Liver (tissue), 9 donors: ENCODE data around the gene EPB41L1. TPM values are rescaled to one million over a fixed set of nuclear protein-coding genes. Genes with fewer than 3 reads are reported as not detected.

ENCODE experiments used
- DNase-seq: peaks from one replicate; pipeline ENCODE4 v3.0.0-alpha.2; 2017; ENCODE audit warnings: low spot score
- H3K27ac ChIP-seq, 2 donors: one replicate each; pipeline ENCODE4 v1.7.0; 2013; ENCODE audit warnings: inconsistent platforms in 2 of 2, low read length in 2 of 2, control low read depth in 1 of 2, low read depth in 1 of 2, mild to moderate bottlenecking in 1 of 2
- H3K27me3 ChIP-seq, 4 donors: one replicate each; pipeline versions ENCODE4 v1.6.1 to v1.7.0; 2013; ENCODE audit warnings: low read length in 3 of 4, inconsistent platforms in 1 of 4, mild to moderate bottlenecking in 1 of 4, moderate library complexity in 1 of 4; ENCODE audit not compliant: control insufficient read depth in 4 of 4, insufficient read depth in 4 of 4
- H3K36me3 ChIP-seq, 4 donors: one replicate each; pipeline versions ENCODE4 v1.6.1 to v1.7.0; 2013; ENCODE audit warnings: low read length in 3 of 4, mild to moderate bottlenecking in 3 of 4, low read depth in 1 of 4, moderate library complexity in 1 of 4; ENCODE audit not compliant: control insufficient read depth in 4 of 4, insufficient read depth in 3 of 4
- H3K4me1 ChIP-seq, 4 donors: one replicate each; pipeline versions ENCODE4 v1.6.1 to v1.7.0; 2013; ENCODE audit warnings: low read length in 3 of 4, mild to moderate bottlenecking in 3 of 4, moderate library complexity in 1 of 4; ENCODE audit not compliant: control insufficient read depth in 4 of 4, insufficient read depth in 4 of 4
- H3K4me3 ChIP-seq, 3 donors: one replicate each; pipeline versions ENCODE4 v1.6.1 to v1.7.0; 2013; ENCODE audit warnings: low read length in 3 of 3, control low read depth in 1 of 3, low read depth in 1 of 3, mild to moderate bottlenecking in 1 of 3
- H3K9ac ChIP-seq, 2 donors: one replicate each; pipeline ENCODE4 v1.7.0; 2013; ENCODE audit warnings: low read length in 2 of 2, mild to moderate bottlenecking in 2 of 2, moderate library complexity in 2 of 2, control low read depth in 1 of 2, low read depth in 1 of 2
- H3K9me3 ChIP-seq, 4 donors: one replicate each; pipeline versions ENCODE4 v1.6.1 to v1.7.0; 2013; ENCODE audit warnings: low read length in 3 of 4; ENCODE audit not compliant: control insufficient read depth in 4 of 4
- EGR1 ChIP-seq, 2 donors: IDR thresholded peaks; 2 replicates each; pipeline ENCODE4 v1.6.1; 2016 to 2018; ENCODE audit warnings: antibody characterized with exemption in 2 of 2, low read depth in 2 of 2
- FOXA1 ChIP-seq: IDR thresholded peaks from 2 replicates; pipeline ENCODE4 v1.6.1; 2016; ENCODE audit warnings: antibody characterized with exemption
- FOXA2 ChIP-seq: IDR thresholded peaks from 2 replicates; pipeline ENCODE4 v1.6.1; 2016; ENCODE audit warnings: antibody characterized with exemption
- GABPA ChIP-seq, 2 donors: IDR thresholded peaks in 1 of 2; conservative IDR thresholded peaks in 1 of 2; 2 replicates each; pipeline ENCODE4 v1.6.1; 2016; ENCODE audit warnings: antibody characterized with exemption in 2 of 2, mild to moderate bottlenecking in 1 of 2, moderate library complexity in 1 of 2
- HNF4A ChIP-seq, 2 donors: conservative IDR thresholded peaks; 2 replicates each; pipeline ENCODE4 v1.6.1; 2016; ENCODE audit warnings: antibody characterized with exemption in 2 of 2, mild to moderate bottlenecking in 2 of 2
- HNF4G ChIP-seq: IDR thresholded peaks from 2 replicates; pipeline ENCODE4 v1.6.1; 2016; ENCODE audit warnings: antibody characterized with exemption
- JUND ChIP-seq, 2 donors: IDR thresholded peaks; 2 replicates each; pipeline ENCODE4 v1.6.1; 2016; ENCODE audit warnings: antibody characterized with exemption in 2 of 2
- NR2F2 ChIP-seq: IDR thresholded peaks from 2 replicates; pipeline ENCODE4 v1.6.1; 2016; ENCODE audit warnings: antibody characterized with exemption
- RAD21 ChIP-seq, 2 donors: IDR thresholded peaks; 2 replicates each; pipeline ENCODE4 v1.6.1; 2016; ENCODE audit warnings: antibody characterized with exemption in 2 of 2, mild to moderate bottlenecking in 2 of 2
- RXRA ChIP-seq, 2 donors: IDR thresholded peaks; 2 replicates each; pipeline ENCODE4 v1.6.1; 2017 to 2018; ENCODE audit warnings: antibody characterized with exemption in 2 of 2, mild to moderate bottlenecking in 1 of 2
- SP1 ChIP-seq: IDR thresholded peaks from 2 replicates; pipeline ENCODE4 v1.6.1; 2018; ENCODE audit warnings: antibody characterized with exemption, mild to moderate bottlenecking
- TAF1 ChIP-seq: conservative IDR thresholded peaks from 2 replicates; pipeline ENCODE4 v1.6.1; 2016; ENCODE audit warnings: antibody characterized with exemption, mild to moderate bottlenecking
- YY1 ChIP-seq: IDR thresholded peaks from 2 replicates; pipeline ENCODE4 v1.6.1; 2016; ENCODE audit warnings: antibody characterized with exemption, mild to moderate bottlenecking
- WGBS: extraction: QIAGEN DNeasy Blood & Tissue Kit; methylation state at CpG from one replicate; pipeline ENCODE4 v1.1.7; 2013; 5-methylcytosine and 5-hydroxymethylcytosine counted together
- polyA plus RNA-seq, 2 donors: library from polyadenylated mRNA; stranded (reverse) in 1 of 2; unstranded in 1 of 2; fragments of 200-250 nt in 1 of 2; fragments of >200 nt in 1 of 2; fragmentation: Nextera tagmentation in 1 of 2; extraction: Ambion mirVana in 1 of 2; gene quantifications; one replicate each; pipeline versions ENCODE4 v1.2.1 to v1.2.3, GENCODE V29; 2013 to 2015
- total RNA-seq, 2 donors: library from RNA; depleted of rRNA; stranded (reverse); fragments of >200 nt; gene quantifications; one replicate each; pipeline ENCODE4 v1.2.3, GENCODE V29; 2014
- TF ChIP-seq, protein P1 (sequence below): IDR thresholded peaks from 2 replicates; pipeline ENCODE4 v1.6.1; 2016; ENCODE audit warnings: antibody characterized with exemption
- TF ChIP-seq, protein P2 (sequence below): IDR thresholded peaks from 2 replicates; pipeline ENCODE4 v1.6.1; 2016; ENCODE audit warnings: antibody characterized with exemption
- TF ChIP-seq, protein P3 (sequence below): fragments of 150-350 bp; IDR thresholded peaks from 2 replicates; pipeline ENCODE4 v1.5.1; 2017; ENCODE audit warnings: improper control_type of control experiment, low read depth, low read length; ENCODE audit not compliant: missing input control
- TF ChIP-seq, protein P4 (sequence below): IDR thresholded peaks from 2 replicates; pipeline ENCODE4 v1.6.1; 2016; ENCODE audit warnings: antibody characterized with exemption, mild to moderate bottlenecking
- TF ChIP-seq, protein P5 (sequence below): IDR thresholded peaks from 2 replicates; pipeline ENCODE4 v1.6.1; 2016; ENCODE audit warnings: antibody characterized with exemption
- donor health status: healthy.
- donor health status: healthy.
- donor health status: healthy.
- donor health status: healthy.
- donor health status: healthy.

EPB41L1 gene
- total and polyA plus RNA-seq, 4 donors, result 2.4 to 11.9 (median 4.3) TPM

DNA sequence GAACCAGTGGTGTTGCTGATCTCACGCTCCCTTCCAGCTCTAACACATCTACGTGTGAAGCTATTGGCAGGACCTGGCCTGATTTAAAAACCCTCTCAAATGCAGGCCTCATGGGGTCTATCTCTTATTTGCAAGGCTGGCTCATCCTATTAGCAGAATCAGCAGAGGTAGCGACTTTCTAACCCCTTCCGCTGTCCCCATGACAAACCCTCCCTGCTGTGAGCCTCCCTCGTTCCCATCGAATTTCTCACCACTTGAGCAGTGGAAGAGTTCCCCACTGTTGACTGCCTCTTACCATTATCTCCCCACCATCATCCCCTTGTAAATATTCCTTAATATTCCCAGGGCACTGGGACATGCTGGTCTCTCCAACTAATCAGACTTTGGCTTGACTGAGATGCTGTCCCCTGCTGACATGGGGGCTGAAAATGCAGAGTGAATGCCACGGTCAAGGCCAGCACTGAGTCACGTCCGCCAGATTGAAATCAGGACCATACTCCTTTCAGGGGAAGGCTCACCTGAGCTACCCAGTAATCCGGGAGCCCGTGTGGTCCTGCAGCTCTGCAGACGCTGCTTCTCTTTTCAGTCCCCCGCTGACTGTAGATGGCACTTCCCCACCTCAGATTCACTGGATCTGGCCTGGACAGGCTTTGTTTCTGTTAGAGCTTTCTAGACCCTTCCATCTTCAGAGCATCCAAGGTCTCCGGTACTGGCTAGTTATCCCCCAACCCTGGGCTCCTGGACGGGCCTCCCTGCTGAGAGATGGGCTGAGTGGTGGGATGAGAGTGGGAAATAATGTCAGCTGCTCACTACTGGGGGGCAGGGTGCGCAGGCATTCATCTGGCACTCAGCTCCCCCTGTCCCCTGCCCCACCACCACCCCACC, 104.9 kb downstream of the EPB41L1 start:
- H3K4me3 ChIP-seq, result no peak overlapping the region
- no peak for TF ChIP-seq HNF4A (conservative IDR thresholded peaks at IDR 0.05)
- no peak overlapping the region for H3K27ac ChIP-seq
- H3K9me3 ChIP-seq, result no peaks in the 10 kb centered on the region
- H3K27me3 ChIP-seq, result no peaks in the 10 kb centered on the region
- H3K36me3 ChIP-seq, result peaks cover 0 to 21% (median 13%) of the 10 kb centered on the region in 4 donors
- 67% methylated on average over 16 of the region's 16 CpGs for WGBS
- H3K9ac ChIP-seq, result no peak overlapping the region
- H3K4me1 ChIP-seq, result no peaks in the 10 kb centered on the region
- no peak for DNase-seq

DNA sequence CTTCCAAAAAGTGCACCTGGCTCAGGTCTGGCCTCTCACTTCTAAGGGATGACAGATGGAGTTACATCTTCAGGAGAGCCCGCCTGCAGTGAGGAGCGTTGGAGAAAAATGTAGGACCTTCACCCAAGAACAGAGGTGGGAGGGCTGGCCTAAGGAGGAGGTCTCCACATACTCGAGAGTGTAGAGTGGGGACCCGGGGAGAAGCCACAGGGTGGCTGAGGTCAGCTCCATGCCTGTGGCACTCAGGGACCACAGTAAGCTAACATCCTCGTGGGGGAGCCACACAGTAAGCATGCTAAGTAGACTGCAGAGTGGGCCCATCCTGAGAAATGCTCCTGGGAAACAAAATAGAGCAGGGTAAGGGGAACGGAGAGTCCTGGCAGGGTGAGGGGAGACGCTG, 105.8 kb downstream of the EPB41L1 start:
- peaks cover 0 to 19% (median 11%) of the 10 kb centered on the region in 4 donors for H3K36me3 ChIP-seq
- no peaks in the 10 kb centered on the region for H3K9me3 ChIP-seq
- no peak overlapping the region for H3K9ac ChIP-seq
- 79% methylated on average over 7 of the region's 7 CpGs for WGBS
- no peaks in the 10 kb centered on the region for H3K27me3 ChIP-seq
- no peak overlapping the region for H3K4me3 ChIP-seq
- TF ChIP-seq, protein P1, sequence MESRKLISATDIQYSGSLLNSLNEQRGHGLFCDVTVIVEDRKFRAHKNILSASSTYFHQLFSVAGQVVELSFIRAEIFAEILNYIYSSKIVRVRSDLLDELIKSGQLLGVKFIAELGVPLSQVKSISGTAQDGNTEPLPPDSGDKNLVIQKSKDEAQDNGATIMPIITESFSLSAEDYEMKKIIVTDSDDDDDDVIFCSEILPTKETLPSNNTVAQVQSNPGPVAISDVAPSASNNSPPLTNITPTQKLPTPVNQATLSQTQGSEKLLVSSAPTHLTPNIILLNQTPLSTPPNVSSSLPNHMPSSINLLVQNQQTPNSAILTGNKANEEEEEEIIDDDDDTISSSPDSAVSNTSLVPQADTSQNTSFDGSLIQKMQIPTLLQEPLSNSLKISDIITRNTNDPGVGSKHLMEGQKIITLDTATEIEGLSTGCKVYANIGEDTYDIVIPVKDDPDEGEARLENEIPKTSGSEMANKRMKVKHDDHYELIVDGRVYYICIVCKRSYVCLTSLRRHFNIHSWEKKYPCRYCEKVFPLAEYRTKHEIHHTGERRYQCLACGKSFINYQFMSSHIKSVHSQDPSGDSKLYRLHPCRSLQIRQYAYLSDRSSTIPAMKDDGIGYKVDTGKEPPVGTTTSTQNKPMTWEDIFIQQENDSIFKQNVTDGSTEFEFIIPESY, result no peak
- TF ChIP-seq, protein P2, sequence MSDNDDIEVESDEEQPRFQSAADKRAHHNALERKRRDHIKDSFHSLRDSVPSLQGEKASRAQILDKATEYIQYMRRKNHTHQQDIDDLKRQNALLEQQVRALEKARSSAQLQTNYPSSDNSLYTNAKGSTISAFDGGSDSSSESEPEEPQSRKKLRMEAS, result no peak
- TF ChIP-seq, protein P3, sequence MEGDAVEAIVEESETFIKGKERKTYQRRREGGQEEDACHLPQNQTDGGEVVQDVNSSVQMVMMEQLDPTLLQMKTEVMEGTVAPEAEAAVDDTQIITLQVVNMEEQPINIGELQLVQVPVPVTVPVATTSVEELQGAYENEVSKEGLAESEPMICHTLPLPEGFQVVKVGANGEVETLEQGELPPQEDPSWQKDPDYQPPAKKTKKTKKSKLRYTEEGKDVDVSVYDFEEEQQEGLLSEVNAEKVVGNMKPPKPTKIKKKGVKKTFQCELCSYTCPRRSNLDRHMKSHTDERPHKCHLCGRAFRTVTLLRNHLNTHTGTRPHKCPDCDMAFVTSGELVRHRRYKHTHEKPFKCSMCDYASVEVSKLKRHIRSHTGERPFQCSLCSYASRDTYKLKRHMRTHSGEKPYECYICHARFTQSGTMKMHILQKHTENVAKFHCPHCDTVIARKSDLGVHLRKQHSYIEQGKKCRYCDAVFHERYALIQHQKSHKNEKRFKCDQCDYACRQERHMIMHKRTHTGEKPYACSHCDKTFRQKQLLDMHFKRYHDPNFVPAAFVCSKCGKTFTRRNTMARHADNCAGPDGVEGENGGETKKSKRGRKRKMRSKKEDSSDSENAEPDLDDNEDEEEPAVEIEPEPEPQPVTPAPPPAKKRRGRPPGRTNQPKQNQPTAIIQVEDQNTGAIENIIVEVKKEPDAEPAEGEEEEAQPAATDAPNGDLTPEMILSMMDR, result no peak
- no peak for TF ChIP-seq HNF4A (conservative IDR thresholded peaks at IDR 0.05)
- no peak for TF ChIP-seq HNF4G
- no peak for TF ChIP-seq JUND (IDR thresholded peaks at IDR 0.05)
- TF ChIP-seq, protein P4, sequence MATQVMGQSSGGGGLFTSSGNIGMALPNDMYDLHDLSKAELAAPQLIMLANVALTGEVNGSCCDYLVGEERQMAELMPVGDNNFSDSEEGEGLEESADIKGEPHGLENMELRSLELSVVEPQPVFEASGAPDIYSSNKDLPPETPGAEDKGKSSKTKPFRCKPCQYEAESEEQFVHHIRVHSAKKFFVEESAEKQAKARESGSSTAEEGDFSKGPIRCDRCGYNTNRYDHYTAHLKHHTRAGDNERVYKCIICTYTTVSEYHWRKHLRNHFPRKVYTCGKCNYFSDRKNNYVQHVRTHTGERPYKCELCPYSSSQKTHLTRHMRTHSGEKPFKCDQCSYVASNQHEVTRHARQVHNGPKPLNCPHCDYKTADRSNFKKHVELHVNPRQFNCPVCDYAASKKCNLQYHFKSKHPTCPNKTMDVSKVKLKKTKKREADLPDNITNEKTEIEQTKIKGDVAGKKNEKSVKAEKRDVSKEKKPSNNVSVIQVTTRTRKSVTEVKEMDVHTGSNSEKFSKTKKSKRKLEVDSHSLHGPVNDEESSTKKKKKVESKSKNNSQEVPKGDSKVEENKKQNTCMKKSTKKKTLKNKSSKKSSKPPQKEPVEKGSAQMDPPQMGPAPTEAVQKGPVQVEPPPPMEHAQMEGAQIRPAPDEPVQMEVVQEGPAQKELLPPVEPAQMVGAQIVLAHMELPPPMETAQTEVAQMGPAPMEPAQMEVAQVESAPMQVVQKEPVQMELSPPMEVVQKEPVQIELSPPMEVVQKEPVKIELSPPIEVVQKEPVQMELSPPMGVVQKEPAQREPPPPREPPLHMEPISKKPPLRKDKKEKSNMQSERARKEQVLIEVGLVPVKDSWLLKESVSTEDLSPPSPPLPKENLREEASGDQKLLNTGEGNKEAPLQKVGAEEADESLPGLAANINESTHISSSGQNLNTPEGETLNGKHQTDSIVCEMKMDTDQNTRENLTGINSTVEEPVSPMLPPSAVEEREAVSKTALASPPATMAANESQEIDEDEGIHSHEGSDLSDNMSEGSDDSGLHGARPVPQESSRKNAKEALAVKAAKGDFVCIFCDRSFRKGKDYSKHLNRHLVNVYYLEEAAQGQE, result no peak
- no peak for TF ChIP-seq TAF1
- TF ChIP-seq GABPA (IDR thresholded peaks at IDR 0.05 in 1 of 2, conservative IDR thresholded peaks at IDR 0.05 in 1 of 2), result no peak
- TF ChIP-seq, protein P5, sequence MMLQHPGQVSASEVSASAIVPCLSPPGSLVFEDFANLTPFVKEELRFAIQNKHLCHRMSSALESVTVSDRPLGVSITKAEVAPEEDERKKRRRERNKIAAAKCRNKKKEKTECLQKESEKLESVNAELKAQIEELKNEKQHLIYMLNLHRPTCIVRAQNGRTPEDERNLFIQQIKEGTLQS, result no peak
- TF ChIP-seq RAD21 (IDR thresholded peaks at IDR 0.05), result no peak
- no peak for TF ChIP-seq YY1
- TF ChIP-seq SP1, result no peak
- TF ChIP-seq FOXA1, result no peak
- TF ChIP-seq NR2F2, result no peak
- TF ChIP-seq EGR1 (IDR thresholded peaks at IDR 0.05; ENCODE audit: low read depth in 2 of 2), result no peak
- no peak for TF ChIP-seq FOXA2
- no peak for TF ChIP-seq RXRA (IDR thresholded peaks at IDR 0.05)
- H3K4me1 ChIP-seq, result no peaks in the 10 kb centered on the region
- no peak for DNase-seq
- H3K27ac ChIP-seq, result no peak overlapping the region
